A673 (cell line): ENCODE data around the gene HS3ST4.

Source experiments
- CTCF ChIP-seq: fragments of 300-800, 200-600 bp; sonication (generic); conservative IDR thresholded peaks from 2 replicates; pipeline ENCODE4 v1.5.1; 2017; ENCODE audit warnings: low read depth, mild to moderate bottlenecking, antibody characterized with exemption, low read length, moderate library complexity, mixed read lengths
- EZH2 ChIP-seq: fragments of 200-600 bp; sonication (generic); IDR thresholded peaks from 2 replicates; pipeline ENCODE4 v1.6.1; 2017; ENCODE audit warnings: borderline replicate concordance, low read depth, mild to moderate bottlenecking, mixed read lengths, antibody characterized with exemption, low read length; ENCODE audit not compliant: poor library complexity, severe bottlenecking

DNA sequence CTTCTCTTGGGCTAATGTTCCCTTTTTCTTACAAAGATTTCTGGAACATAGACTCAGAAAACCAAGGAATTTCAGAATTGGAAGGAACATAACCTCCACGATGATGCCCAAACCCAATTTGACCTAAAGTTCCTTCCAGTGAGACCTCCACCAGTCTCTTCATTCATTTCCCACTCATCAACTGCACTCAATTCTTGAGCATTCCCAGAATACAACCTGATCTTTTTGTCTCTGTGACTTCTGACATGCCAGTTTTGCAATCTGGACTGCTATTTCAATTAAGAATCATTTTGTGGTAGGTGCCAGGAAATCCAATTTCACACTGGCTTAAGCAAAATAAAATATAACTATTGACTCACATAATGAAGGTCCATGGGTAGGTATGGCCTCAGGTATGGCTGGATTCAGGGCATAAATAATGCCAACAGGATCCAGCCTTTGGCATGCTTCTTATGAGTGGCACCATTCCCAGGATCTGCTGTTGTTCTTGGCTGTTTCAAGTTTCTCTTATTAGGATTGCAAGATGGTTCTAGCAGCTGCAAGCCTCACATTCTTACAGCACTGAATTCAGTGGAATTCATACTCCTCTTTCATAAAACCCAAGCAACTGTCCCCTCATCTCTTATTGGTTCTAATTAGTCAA is 184.3 kb downstream of the HS3ST4 start:
- TF ChIP-seq CTCF (no peak), EZH2 (no peak)
